Muscle of leg (tissue), 11 donors: ENCODE results near the gene TAX1BP1. TPM values are rescaled to one million over a fixed set of nuclear protein-coding genes. Genes with fewer than 3 reads are reported as not detected.

Experiments used
- DNase-seq: peaks from one replicate; pipeline ENCODE4 v3.0.0; 2013
- H3K27ac ChIP-seq: one replicate; pipeline ENCODE4 v1.5.1; 2013; ENCODE audit warnings: mild to moderate bottlenecking, low read length, control low read depth
- H3K27me3 ChIP-seq: one replicate; pipeline ENCODE4 v1.6.1; 2013; ENCODE audit warnings: low read length; ENCODE audit not compliant: control insufficient read depth, insufficient read depth
- H3K36me3 ChIP-seq: one replicate; pipeline ENCODE4 v1.6.1; 2013; ENCODE audit warnings: low read length; ENCODE audit not compliant: control insufficient read depth, insufficient read depth
- H3K4me1 ChIP-seq: one replicate; pipeline ENCODE4 v1.6.1; 2013; ENCODE audit warnings: low read length; ENCODE audit not compliant: control insufficient read depth, insufficient read depth
- H3K4me3 ChIP-seq: one replicate; pipeline ENCODE4 v1.5.1; 2013; ENCODE audit warnings: low read length, control low read depth
- H3K9me3 ChIP-seq: replicated peaks from 2 replicates; pipeline ENCODE4 v1.6.1; 2013; ENCODE audit warnings: low read depth, low read length; ENCODE audit not compliant: control insufficient read depth
- WGBS: methylation state at CpG from one replicate; pipeline ENCODE4 v1.1.5; 2013; ENCODE audit warnings: missing lambda C conversion rate; ENCODE audit not compliant: insufficient coverage; 5-methylcytosine and 5-hydroxymethylcytosine counted together
- polyA plus RNA-seq, 8 donors: library from polyadenylated mRNA; unstranded; fragments of 120-200 nt; gene quantifications; one replicate each; pipeline versions ENCODE4 v1.2.1 to v1.2.3, GENCODE V29; 2013; ENCODE audit warnings: inconsistent platforms in 1 of 8, low replicate concordance in 1 of 8; ENCODE audit not compliant: insufficient read length in 8 of 8, insufficient read depth in 1 of 8
- total RNA-seq: library from RNA; stranded (reverse); fragments of 120-200 nt; gene quantifications from one replicate; pipeline ENCODE4 v1.2.4, GENCODE V29; 2013

TAX1BP1 gene
- total and polyA plus RNA-seq, 9 donors: 43.6 to 62.4 (median 55.2) TPM

DNA sequence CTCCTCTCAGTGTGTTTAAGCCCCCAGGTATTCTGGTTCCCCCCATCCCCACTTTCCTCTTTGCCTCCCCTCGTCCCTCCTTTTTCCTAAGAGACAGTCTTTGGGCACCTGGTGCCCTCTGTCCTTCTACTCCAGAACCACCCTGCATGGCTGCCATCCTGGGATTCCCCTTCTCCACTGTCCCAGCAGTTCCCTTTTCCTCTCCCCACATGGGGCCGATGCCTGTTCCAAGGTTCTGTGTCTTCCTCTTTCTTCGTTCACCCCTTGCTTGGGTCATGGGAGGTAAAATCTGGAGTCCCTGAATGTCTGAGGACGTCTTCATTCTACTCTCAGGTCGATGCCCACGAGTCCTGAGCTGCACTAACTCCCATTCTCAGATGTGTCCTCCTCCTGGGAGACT, 120.8 kb downstream of the TAX1BP1 start:
- H3K4me1 ChIP-seq: no peaks in the 10 kb centered on the region
- no peak for DNase-seq
- H3K27ac ChIP-seq: no peak overlapping the region
- no peaks in the 10 kb centered on the region for H3K27me3 ChIP-seq
- 87% methylated on average over 4 of the region's 6 CpGs for WGBS
- no peak overlapping the region for H3K4me3 ChIP-seq
- H3K36me3 ChIP-seq: no peaks in the 10 kb centered on the region
- peaks cover 3% of the 10 kb centered on the region for H3K9me3 ChIP-seq

GRCh38 chr7:27861747-27862146, 121.8 kb downstream of the TAX1BP1 start:
- no peak for DNase-seq
- Histone ChIP-seq H3K27me3 (no peaks in the 10 kb centered on the region), H3K27ac (no peak overlapping the region), H3K36me3 (no peaks in the 10 kb centered on the region), H3K4me1 (no peaks in the 10 kb centered on the region), H3K9me3 (peaks cover 2% of the 10 kb centered on the region), H3K4me3 (no peak overlapping the region)
- WGBS: no CpG with 5 or more reads among the region's 3 CpGs

GRCh38 chr7:27863880-27864279, 123.9 kb downstream of the TAX1BP1 start:
- Histone ChIP-seq H3K4me3 (no peak overlapping the region), H3K9me3 (no peaks in the 10 kb centered on the region), H3K36me3 (no peaks in the 10 kb centered on the region), H3K27me3 (no peaks in the 10 kb centered on the region), H3K4me1 (no peaks in the 10 kb centered on the region), H3K27ac (no peak overlapping the region)
- 74% methylated on average over 9 of the region's 11 CpGs for WGBS
- DNase-seq: no peak

DNA sequence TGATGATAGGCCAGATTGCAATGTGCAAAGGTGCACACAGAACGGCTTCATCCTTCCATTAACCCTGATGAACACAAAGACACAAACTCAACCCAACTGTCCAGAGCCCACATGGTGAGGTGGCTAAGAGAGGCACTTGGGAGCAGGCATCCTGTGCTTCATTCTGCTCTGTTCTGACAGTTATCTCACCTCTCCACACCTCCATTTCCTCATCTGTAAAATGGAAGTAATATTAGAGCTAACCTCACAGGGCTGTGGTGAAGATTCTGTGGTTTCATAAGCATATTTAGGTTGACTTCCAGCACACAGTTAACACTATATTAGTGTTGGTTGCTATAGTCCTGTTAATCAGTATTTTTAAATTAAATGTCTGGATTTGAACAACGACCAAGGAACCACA, 126.3 kb downstream of the TAX1BP1 start:
- H3K4me1 ChIP-seq: no peaks in the 10 kb centered on the region
- no peaks in the 10 kb centered on the region for H3K36me3 ChIP-seq
- H3K27ac ChIP-seq: no peak overlapping the region
- no peak overlapping the region for H3K4me3 ChIP-seq
- WGBS: no CpG with 5 or more reads among the region's 2 CpGs
- no peaks in the 10 kb centered on the region for H3K27me3 ChIP-seq
- DNase-seq: no peak
- no peaks in the 10 kb centered on the region for H3K9me3 ChIP-seq

DNA sequence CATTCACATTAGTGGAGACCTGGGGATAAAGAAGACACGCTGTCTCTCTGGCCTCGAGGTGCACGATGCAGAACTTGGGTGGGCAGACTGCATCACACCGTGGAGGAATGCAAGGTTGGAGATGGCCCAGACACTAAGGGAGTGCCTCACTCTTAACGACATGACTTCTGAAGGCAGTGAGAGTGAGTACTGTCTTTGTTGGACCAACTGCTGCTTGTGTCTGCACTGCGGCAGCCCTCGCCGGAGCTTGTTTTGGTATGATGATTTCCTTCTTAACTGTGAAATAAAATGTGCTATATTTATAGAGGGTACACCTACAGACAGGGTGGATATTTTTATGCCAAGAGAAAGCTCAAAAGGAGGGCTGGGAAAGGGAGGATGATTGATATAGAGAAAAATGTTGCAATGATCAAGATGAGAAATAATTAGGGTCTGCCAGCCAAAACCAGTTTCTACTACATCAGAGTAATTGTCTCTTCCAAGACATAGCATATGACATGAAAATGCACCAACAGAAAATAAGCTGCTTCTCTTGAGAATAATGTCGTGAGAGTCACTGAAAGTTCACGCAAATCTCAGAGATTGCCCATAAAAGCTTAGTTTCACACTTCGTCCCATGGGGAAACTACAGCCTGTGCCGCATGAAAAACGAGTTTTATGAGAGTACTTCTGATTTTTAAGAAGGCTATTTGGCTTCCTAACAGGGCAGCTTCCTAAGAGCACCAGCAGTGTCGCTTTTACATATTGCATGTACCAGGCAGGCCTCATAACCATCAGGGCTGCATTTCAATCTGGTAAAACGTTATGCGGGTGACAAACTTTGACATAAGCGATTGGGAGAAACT, 127.1 kb downstream of the TAX1BP1 start:
- Histone ChIP-seq H3K27ac (no peak overlapping the region), H3K27me3 (no peaks in the 10 kb centered on the region), H3K36me3 (no peaks in the 10 kb centered on the region), H3K4me3 (no peak overlapping the region), H3K9me3 (no peaks in the 10 kb centered on the region), H3K4me1 (peaks cover 4% of the 10 kb centered on the region)
- WGBS: 57% methylated on average over 15 of the region's 17 CpGs
- no peak for DNase-seq

DNA sequence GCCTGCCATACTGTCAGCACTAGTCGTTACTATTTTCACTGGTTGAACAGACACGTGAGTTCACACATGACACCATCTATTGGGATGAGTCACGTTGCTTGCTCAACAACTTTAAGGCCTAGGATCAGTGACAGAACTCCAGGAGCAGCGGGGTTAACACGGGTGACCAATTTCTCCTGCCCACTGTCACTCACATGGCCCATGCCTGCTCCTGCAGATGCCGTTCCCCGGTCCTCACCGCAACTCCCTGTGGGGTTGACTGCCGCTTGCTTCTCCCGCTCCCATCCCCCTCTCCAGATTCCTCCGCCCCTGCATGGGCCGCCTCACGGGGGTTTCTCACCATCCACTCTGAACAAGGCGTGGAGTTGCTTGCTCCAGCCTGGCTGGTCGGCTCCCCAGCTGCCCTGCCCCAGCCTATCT, 128.2 kb downstream of the TAX1BP1 start:
- Histone ChIP-seq H3K27ac (no peak overlapping the region), H3K4me1 (peaks cover 5% of the 10 kb centered on the region), H3K9me3 (no peaks in the 10 kb centered on the region), H3K36me3 (no peaks in the 10 kb centered on the region), H3K4me3 (no peak overlapping the region), H3K27me3 (no peaks in the 10 kb centered on the region)
- WGBS: 81% methylated on average over 15 of the region's 15 CpGs
- no peak for DNase-seq

GRCh38 chr7:27869056-27869455, 129.1 kb downstream of the TAX1BP1 start:
- Histone ChIP-seq H3K36me3 (no peaks in the 10 kb centered on the region), H3K4me3 (no peak overlapping the region), H3K27ac (no peak overlapping the region), H3K4me1 (peaks cover 12% of the 10 kb centered on the region), H3K9me3 (no peaks in the 10 kb centered on the region), H3K27me3 (no peaks in the 10 kb centered on the region)
- DNase-seq: no peak
- WGBS: 100% methylated on average over 3 of the region's 7 CpGs

GRCh38 chr7:27870595-27870994, 130.6 kb downstream of the TAX1BP1 start:
- Histone ChIP-seq H3K9me3 (no peaks in the 10 kb centered on the region), H3K4me3 (no peak overlapping the region), H3K4me1 (peaks cover 19% of the 10 kb centered on the region), H3K27ac (no peak overlapping the region), H3K27me3 (no peaks in the 10 kb centered on the region), H3K36me3 (no peaks in the 10 kb centered on the region)
- WGBS: 93% methylated on average over 5 of the region's 5 CpGs
- DNase-seq: no peak

- DNase-seq: no peak
- Histone ChIP-seq H3K9me3 (no peaks in the 10 kb centered on the region), H3K27ac (no peak overlapping the region), H3K4me1 (peaks cover 19% of the 10 kb centered on the region), H3K27me3 (no peaks in the 10 kb centered on the region), H3K4me3 (no peak overlapping the region), H3K36me3 (no peaks in the 10 kb centered on the region)
- WGBS: 100% methylated on average over 1 of the region's 3 CpGs
Observed at GRCh38 chr7:27871086-27871485, 131.1 kb downstream of the TAX1BP1 start.

DNA sequence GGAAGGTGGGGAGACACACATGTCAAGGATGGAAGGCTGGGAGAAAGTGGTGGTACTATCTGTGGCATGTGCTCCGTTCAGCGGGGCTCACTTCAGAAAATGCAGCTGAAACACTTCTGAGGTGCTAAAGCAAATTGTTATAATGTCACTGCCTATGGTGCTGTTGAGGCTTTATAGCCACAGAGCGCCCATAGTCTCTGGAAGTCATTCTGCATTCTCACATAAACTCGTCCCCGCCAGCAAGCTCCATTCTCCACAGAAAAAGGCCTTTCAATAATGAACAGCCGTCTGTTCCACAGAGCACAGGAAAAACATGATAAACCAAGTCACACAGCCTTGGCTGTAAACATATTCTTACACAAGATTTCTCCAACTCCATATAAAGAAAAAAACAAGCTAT, 131.9 kb downstream of the TAX1BP1 start:
- Histone ChIP-seq H3K4me3 (no peak overlapping the region), H3K36me3 (no peaks in the 10 kb centered on the region), H3K4me1 (peaks cover 19% of the 10 kb centered on the region), H3K27me3 (no peaks in the 10 kb centered on the region), H3K9me3 (no peaks in the 10 kb centered on the region), H3K27ac (no peak overlapping the region)
- WGBS: 59% methylated on average over 6 of the region's 6 CpGs
- no peak for DNase-seq
